HG03521 (cell line): ENCODE results near the gene AKAP8L.
"Not testable (repeated sequence)": the region's sequence is repeated elsewhere in the genome, so short reads cannot be mapped to it uniquely, and the experiment has no call there.

ENCODE experiments used
- ATAC-seq: cut with Tn5 transposase; IDR thresholded peaks from one replicate; pipeline ENCODE4 v1.9.1; 2021; ENCODE audit warnings: mild to moderate bottlenecking, moderate library complexity; ENCODE audit not compliant: unreplicated experiment

The AKAP8L gene

GRCh38 chr19:15418231-15418578 lies 583 bp downstream of the AKAP8L start:
- no peak for ATAC-seq

- ATAC-seq: no peak
Observed at GRCh38 chr19:15417699-15418098, 1.1 kb downstream of the AKAP8L start.

- no peak for ATAC-seq
Observed at GRCh38 chr19:15412832-15413231, 6.0 kb downstream of the AKAP8L start.

GRCh38 chr19:15411351-15411750 lies 7.4 kb downstream of the AKAP8L start:
- ATAC-seq: not testable (repeated sequence)

- no peak for ATAC-seq
Observed at GRCh38 chr19:15404780-15405211, 14.0 kb downstream of the AKAP8L start.

- no peak for ATAC-seq
Observed at GRCh38 chr19:15404097-15404779, 14.6 kb downstream of the AKAP8L start.

- ATAC-seq: no peak
Observed at GRCh38 chr19:15403151-15403531, 15.6 kb downstream of the AKAP8L start.

GRCh38 chr19:15402411-15403150 lies 16.2 kb downstream of the AKAP8L start:
- no peak for ATAC-seq

- no peak for ATAC-seq
Observed at GRCh38 chr19:15401397-15401710, 17.4 kb downstream of the AKAP8L start.

GRCh38 chr19:15400521-15401396 lies 18.0 kb downstream of the AKAP8L start:
- ATAC-seq: no peak

GRCh38 chr19:15399635-15400034 lies 19.2 kb downstream of the AKAP8L start:
- no peak for ATAC-seq

GRCh38 chr19:15399234-15399515 lies 19.6 kb downstream of the AKAP8L start:
- no peak for ATAC-seq

GRCh38 chr19:15398501-15399233 lies 20.1 kb downstream of the AKAP8L start:
- ATAC-seq: no peak

- ATAC-seq: no peak
Observed at GRCh38 chr19:15397782-15398181, 21.0 kb downstream of the AKAP8L start.

- ATAC-seq: no peak
Observed at GRCh38 chr19:15397236-15397635, 21.6 kb downstream of the AKAP8L start.

- no peak for ATAC-seq
Observed at GRCh38 chr19:15396436-15396835, 22.4 kb downstream of the AKAP8L start.

GRCh38 chr19:15395251-15395650 lies 23.5 kb downstream of the AKAP8L start:
- not testable (repeated sequence) for ATAC-seq

- no peak for ATAC-seq
Observed at GRCh38 chr19:15394426-15394825, 24.4 kb downstream of the AKAP8L start.

GRCh38 chr19:15393963-15394362 lies 24.8 kb downstream of the AKAP8L start:
- no peak for ATAC-seq

- no peak for ATAC-seq
Observed at GRCh38 chr19:15390814-15391213, 28.0 kb downstream of the AKAP8L start.

- no peak for ATAC-seq
Observed at GRCh38 chr19:15381864-15382263, 36.9 kb downstream of the AKAP8L start.
